GM18909 (cell line): ENCODE results near the gene NR3C2.
"Not testable (repeated sequence)": the region's sequence is repeated elsewhere in the genome, so short reads cannot be mapped to it uniquely, and the experiment has no call there.

ENCODE experiments used
- ATAC-seq: cut with Tn5 transposase; IDR thresholded peaks from one replicate; pipeline ENCODE4 v1.9.1; 2021; ENCODE audit warnings: mild to moderate bottlenecking; ENCODE audit not compliant: unreplicated experiment, poor library complexity

Gene NR3C2

DNA sequence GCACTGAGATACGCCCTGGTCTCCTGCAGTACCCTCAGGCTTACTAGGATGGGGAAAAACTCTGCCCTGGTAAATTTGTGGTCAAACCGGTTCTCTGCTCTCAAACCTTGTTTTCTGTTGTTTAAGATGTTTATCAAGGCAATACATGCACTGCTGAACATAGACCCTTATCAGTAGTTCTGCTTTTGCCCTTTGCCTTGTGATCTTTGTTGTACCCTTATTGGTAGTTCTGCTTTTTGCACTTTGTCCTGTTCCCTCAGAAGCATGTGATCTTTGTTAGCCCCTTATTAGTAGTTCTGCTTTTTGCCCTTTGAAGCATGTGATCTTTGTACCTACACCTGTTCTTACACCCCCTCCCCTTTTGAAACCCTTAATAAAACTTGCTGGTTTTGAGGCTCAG lies 319.1 kb downstream of the NR3C2 start:
- not testable (repeated sequence) for ATAC-seq

DNA sequence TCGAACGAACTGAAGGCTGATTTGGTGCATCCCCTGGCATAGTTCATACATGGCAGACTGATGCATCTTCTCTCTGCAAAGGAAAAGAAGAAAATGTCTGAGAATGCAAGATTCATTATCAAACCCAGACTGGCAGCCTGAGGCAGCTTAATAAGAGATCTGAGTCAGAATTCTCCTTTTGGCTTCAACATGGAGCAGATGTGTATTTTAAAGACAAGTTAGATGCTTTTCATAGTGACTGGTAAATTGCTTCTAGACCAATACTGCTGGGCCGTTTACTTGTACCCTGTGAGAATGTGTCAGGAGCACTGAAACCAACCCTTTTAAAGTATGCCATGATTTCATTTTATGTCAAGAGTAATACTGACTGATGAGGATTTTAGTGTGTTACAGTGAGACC lies 322.0 kb downstream of the NR3C2 start:
- ATAC-seq = no peak

DNA sequence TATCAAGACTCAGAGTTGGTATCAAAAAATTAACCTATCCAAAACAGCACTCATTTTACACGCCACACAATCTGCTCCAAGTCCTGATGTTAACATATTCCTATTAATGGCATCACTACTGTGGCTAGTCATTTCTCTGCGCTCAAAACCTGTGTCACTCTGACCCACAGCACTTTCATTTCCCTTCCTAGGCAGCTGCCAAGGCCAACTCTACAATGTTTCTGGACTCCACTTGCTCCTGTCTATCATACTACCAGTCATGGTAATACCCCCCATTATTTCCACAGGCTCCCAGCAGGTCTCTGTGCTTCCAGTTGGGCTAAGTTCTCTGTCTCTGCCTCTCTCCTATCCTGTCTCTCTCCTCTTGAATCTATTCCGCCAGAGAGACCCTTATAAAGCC lies 323.6 kb downstream of the NR3C2 start:
- ATAC-seq = no peak

DNA sequence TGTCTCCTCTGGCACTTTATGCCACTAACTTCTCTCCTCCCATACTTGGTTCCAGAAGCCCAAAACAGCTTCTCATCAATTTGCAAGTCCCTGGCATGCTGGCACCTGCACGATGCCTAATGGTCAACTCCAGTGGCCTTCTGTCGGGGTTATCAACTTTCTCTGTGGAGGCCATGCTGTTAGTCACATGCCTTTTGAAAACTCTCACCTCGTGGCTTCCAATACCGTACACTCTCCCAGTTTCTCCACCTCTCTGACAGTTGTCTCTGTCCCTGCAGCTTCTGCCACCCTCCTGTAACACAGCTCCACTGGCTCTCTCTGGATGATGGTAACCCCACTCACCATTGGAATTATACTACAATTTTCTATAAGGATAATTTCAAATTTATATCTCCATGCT lies 324.0 kb downstream of the NR3C2 start:
- no peak for ATAC-seq

DNA sequence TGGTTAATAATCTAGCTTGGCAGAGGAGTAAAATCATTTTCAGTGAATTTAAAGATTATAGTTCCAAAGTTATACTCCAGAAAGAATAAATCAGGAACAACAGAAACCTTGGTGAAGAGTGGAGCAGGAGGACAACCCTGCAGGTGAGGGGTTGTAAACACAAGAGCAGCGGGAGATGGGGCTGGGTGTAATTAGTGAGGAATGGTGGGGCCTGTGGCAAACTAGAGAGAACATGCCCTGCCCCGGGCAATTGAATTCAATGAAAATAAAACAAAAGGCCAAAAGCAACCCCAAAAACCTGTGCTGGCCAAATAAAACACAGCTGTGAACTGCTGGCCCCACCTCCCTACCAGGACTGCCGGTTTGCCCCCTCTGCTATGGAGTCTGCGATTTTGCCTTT lies 325.2 kb downstream of the NR3C2 start:
- ATAC-seq = no peak

DNA sequence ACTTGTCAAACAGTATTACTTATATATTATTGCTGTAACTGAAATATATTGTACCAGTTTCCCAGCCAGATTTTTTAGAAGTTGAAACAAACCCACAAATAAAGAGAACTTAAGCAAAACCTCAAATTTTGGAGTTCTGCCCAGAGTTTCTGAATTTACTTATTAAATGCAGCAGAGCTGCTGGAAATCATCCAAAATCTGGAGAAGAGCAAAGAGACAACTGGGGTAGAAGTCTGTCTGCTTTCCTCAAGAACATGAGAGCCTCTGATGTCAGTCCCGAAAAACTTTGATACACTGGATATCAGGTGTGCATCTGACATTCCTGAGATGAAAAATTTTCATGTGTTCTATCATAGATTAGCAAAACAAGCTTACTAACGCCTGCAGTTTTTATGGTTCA lies 325.9 kb downstream of the NR3C2 start:
- no peak for ATAC-seq

DNA sequence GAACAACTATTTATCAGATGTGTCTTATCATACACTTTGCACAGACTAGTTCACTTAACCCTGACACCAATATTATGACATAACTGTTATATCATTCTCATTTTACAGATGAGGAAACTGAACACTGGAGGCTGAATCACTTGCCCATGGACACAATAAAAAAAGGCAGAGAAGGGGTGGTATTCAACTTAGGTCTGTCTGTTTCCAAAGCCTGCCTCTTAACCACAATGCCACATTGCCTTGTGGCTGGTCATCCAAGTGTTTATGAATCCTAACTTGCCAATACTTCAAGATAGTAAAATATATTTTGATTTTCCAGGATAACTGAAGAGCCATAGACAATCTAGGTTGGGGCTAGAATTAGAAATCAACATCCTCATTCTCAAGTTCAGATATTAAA lies 327.8 kb downstream of the NR3C2 start:
- ATAC-seq = no peak

DNA sequence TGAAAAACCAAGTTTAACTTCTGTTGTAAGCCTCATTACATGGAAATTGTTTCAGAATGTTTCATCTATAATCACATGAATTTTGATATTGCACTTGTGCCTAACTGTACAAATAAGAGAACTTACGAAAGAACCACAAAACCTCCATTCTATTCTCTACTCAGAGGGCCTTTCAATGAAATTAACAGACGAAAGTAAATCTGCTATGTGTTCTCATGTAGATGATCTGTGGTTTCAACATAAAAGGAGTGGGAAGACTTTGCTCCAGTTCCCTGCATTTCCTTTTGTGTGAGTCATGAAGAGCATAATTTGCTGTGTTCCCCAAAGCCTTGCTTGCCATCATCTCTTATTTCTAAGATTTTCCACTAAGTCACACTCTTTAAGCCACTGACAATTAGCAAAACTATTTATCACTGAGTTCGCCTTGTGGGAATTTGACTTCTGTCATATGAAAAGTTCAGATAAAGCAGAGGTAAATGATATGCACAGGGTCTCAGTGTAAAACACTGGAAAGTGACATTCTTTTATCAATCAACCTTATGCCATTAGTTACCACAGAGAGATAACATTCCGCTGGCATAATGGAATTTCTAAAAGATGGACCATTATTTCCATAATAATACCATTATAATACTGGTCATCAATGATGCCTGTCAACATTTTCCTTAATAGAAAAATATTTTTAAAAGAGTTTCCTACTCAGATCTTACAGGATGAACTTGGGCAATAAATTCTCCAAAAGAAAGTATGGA lies 329.8 kb downstream of the NR3C2 start:
- no peak for ATAC-seq

DNA sequence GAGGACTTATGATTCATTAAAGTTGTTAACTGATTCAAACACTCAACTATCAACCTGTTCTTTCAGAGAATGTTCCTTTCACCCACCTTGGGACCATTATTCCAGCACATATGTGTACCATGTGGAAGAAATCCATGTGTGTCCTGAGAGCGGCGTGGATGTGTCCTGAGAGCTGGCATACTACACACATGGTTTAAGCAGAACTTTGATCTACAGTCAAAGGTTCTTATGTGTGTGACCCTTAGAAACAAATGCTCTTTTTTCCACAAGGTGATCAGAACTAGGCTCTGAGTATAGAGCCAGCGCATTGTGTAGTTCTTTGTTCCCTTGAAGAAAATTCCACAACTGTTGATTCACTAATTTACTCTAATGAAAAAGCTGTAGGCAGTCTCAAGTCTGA lies 332.0 kb downstream of the NR3C2 start:
- ATAC-seq = no peak

DNA sequence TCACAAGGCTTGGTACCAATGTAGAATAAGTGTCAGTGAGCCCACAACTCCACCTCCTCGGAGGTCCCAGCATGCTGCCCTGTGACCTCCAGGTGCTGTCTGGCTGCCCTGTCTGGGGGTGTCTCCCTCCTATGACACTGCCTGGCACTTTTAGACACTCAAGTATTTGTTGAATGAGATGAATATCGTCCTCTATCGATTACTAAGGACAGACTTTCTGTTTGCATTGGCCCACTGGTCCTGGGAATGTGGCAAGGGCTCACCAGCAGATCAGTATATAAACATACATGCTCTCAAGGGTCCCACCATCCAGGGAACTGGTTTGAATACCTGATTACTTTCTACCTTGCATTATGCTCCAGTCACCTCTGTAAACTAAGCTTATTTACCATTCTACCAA lies 333.0 kb downstream of the NR3C2 start:
- no peak for ATAC-seq

DNA sequence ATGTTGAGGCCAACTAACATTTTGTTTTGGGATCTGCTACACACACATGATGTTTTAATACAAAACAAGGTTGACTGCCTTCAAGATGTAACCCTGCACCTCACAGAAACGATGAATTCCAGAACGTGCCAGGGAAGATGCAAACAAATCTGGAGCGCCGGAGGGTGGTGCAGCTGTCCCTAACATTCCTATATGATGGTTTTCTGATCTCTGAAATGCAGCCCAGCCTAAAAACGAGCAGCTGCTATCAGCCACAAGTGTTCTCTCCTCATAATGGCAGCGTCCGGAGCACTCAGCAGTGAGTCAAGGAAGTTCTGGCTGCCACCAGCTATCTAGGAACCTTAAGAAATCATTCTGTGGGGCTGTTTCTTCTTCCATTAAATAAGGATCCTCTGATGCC lies 333.4 kb downstream of the NR3C2 start:
- ATAC-seq = no peak

DNA sequence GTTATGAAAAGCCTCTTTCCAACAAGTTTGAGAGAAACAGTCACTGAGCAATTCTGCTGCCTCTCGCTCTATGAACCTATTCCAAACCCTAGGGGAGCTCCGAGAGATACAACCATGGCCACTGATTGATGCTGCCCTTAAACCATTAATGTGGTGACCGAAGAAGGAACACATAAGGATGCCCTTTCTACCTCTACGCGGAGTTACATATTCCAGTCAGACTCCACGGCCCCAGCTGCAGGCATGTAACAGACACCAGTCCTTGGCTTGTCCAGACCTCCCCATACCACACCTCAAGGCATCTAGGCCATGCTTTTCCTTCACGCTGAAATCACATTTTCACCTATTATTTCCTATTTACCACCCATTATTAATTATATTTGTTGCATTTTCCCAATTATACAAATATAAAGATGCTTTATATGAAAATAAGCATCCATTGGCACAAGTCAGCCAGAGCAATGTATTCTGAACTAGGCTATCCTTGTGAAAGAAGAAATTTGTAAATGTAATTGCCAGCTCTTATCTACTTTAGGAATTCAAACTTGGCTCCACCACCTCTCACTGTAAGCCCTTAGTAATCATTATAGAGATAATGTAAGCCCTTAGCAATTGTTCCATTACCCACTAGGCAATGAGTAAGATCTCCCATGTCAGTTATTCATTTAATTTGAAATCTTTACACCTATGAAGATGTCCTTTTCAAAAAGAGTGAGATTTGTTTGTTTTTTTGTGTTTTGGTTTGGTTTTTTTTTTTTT lies 338.4 kb downstream of the NR3C2 start:
- ATAC-seq = no peak

DNA sequence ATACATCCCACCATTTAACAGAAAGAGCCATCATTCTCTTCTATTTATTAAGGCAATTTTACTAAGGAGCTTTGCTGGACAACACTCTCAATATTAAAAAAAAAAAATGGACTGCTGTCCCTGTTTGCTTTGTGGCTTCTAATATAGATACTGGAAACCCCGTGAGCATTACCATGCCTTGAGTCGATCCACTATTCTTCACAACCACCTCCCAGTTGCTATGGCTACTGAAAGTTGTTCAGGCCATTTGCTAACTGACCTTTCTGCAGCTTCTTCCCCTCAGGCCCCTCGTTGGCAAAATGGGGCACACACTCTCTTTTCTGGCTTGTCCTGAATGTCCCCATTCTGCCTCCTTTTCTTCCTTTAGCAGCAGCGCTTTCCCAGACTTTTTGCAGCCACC lies 340.4 kb downstream of the NR3C2 start:
- no peak for ATAC-seq

DNA sequence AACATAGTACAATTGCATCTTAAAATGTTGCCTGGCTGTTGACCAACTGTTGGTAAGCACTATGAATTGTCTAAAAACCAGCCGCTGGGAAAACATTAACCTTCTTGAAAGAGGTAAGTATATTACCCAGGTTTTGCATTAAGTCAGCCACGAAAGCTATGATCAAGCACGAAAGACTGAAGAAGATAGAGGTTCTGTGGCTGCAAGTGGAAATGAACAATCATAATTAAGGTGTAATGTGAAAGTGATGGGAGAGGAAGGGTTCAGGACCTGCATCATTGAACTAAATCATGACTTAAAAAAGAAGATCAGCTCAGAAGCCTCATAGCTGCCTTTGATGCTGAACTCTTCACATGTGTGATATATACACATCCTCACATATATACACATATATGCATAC lies 341.0 kb downstream of the NR3C2 start:
- no peak for ATAC-seq

DNA sequence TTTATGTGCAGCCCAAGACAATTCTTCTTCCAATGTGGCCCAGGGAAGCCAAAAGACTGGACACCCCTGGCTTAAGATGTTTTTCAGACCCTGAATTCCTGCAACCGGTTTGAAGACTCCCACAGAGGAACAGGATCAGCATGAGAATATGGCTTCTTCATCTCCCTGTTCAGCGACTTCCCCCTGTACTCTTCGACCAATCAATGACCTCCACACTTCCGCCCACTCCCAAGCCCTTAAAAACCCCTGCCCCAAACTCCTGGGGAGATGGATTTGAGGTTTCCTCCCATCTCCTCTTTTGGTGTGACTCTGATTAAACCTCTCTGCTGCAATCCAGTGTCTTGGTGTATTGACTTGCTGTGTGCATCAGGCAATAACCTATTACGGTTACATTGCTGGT lies 344.4 kb downstream of the NR3C2 start:
- ATAC-seq = no peak

DNA sequence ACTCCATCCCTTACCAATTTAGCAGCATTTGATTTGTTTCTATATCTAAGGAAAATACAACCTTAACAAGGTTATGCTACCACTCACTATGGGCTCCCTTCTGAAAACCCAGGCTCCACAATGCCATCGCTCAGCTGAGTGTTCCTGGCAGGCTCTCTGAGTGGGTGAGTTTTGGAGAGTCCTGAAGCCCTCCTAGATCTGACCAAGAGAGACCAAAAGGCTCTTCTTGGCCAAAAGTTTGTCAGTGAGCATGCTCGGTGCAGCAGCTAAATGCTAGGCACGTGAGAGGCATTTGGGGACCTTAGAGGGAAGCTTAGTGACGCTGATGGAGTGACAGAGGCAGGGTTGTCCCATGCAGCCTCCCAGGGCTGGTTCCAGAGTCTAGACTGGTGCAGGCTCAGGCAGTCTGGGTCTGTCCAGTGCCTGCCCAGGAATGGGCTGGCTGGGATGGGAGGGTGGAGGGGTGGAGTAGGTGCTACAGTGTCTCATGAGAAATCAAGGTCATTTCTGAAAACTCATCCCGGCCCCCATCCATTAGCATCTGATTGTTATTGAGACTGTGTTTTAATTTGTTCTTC lies 346.8 kb downstream of the NR3C2 start:
- ATAC-seq = no peak

DNA sequence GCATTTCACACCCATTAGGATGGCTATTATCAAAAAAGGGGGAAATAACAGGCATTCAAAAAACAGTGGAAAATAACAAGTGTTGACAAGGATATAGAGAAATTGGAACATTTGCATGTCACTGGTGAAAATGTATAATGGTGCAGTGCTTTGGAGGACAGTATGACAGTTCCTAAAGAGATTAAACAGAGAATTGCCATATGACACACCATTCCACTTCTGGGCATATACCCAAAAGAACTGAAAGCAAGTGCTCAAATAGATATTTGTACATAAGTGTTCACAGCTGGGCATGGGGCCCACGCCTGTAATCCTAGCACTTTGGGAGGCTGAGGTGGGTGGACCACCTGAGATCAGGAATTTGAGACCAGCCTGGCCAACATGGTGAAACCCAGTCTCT lies 348.1 kb downstream of the NR3C2 start:
- no peak for ATAC-seq

DNA sequence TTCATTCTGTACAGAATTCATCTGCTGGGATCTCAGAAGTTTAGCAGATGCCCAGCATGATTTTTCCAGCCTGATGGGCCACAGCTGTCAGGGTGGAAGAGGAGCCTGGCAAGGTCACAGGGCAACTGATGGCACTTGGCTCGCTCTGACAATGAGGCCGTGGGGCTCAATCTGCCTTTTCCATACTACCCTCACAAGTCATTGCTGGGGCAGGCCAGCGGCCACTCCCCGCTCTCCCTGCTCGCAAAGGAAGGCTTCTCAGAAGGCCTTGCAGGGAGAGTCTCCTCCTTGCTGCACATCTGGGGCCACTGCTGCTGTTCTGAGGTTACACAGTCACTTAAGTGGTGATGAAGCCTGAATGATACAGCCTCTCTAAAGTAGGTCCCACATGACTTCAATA lies 349.1 kb downstream of the NR3C2 start:
- ATAC-seq = no peak

DNA sequence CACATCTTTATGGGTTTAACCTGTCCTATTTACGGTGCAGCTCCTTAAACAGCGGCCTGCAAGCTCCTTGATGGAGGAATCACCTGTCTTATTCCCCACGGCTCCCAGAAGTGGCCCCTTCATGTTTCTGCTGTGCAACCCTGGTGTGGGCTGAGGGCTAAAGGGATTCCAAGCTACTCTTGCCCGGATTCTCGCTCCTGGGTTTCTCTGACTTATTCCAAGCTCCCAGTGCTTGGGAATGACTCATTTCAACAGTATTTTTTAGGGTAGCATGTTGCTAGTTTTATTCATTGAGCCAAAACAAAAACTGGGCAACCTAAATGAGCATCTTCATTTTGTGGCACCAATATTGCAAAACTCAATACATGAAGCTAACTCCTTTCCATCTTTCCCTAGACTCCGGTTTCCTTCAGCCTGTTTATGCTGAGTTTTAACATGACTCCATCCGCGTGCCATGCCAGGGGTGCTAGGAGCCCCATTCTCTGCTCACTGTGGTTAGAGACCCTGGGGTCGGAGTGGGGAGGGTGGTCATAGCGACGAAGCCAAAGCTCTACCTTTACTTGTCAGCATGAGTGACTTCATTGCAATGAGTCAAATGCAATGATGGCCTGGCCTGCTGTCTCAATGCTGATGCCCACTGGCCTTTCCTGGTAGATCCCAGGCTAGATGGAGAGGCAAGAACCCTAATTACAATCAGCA lies 349.7 kb downstream of the NR3C2 start:
- ATAC-seq = no peak

DNA sequence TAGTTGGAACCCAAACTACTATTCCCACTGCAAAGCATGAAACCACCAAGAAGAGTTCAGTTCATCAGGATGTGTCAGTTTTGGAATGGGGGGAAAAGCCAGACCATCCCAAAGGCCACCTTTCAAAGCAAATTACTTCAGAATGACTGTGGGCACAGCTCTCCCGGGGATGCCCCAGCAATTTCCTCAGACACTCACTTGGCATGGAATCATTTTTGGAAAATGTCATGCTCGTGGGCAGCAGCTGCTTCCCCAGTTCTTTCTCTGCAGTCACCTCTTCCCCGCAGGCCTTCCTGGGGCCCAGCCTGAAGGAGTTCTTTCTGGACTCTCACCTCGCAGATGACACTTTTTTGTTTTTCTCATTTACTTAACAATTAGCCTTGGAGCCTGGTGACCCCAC lies 350.3 kb downstream of the NR3C2 start:
- no peak for ATAC-seq
